ENCODE data around the gene ANO4.

ANO4 gene

DNA sequence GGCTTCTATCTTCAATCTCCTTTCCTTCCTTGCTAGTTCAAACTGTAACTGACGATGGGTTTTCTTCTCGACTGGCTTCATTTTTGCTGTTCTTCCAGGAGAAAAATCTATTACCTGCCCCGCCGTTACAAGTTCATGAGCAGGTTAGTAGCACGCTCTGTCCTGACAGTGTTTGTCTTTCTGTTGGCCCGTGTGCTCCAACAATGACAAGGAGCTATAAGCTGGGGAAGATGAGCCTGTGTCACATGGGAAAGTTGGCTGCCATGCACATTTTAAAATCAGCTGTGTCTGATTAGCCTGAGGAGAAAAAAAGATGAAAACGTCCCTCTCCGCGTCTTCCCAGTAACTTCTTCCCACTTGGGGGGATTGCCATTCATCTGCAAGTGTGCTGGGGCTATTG, 180.2 kb downstream of the ANO4 start:
- no peak overlapping the region for H3K27ac ChIP-seq
- no peak for TF ChIP-seq ZFX (IDR thresholded peaks at IDR 0.05)
- no peak for TF ChIP-seq CTCF (conservative IDR thresholded peaks at IDR 0.05)

DNA sequence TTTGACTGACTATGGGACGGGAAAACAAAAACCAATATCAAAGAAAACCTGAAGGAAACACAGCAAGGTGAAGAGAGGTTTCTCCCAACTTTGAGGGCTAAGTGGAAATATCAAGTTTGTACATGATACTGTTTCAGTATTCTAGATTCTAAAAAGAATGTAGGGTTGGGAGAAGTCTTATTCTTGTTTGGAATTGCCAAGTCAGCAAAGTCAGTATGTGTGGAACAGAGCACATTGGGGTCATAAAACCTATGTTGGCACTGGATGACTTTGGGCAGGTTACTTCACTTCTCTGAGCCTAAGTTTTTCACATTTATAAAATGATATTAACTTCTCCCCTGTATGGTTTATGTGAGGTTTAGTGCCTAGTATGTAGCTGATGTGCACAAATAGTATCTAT, 182.2 kb downstream of the ANO4 start:
- TF ChIP-seq CTCF (conservative IDR thresholded peaks at IDR 0.05): no peak
- TF ChIP-seq ZFX (IDR thresholded peaks at IDR 0.05): no peak
- H3K27ac ChIP-seq: no peak overlapping the region

- TF ChIP-seq CTCF (conservative IDR thresholded peaks at IDR 0.05): no peak
- no peak for TF ChIP-seq ZFX (IDR thresholded peaks at IDR 0.05)
- no peak overlapping the region for H3K27ac ChIP-seq
Measured at GRCh38 chr12:100980856-100981255, 186.3 kb downstream of the ANO4 start.

DNA sequence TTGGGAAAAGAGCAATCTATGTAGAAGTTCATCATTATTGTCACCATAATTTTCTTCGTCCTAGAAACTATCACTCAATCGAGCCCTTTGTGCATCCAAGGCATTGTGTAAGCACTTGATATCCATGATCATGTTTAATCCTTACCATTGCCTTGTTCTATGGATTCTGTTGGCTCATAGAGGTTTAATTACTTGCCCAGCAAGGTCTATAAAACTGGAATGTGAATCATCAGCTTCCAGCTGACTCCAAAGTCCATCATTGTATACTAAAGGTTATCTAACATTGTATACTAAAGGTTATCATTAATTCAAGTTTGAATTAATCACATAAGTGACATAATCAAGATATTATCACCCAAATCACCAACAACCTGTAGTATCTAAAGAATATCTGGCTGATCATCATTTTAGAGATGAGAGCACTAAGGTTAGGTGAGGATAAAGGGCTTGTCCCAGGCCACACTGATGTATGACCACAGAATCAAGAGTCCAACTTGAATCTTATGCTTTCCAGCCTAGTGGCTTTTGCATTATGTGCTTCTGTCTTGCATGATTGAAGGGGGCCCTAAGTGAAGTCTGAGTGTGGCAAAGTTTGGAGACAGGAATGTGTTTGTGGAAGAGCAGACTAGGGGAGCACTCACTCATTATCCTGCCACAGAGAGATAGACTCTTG, 188.1 kb downstream of the ANO4 start:
- no peak for TF ChIP-seq CTCF (conservative IDR thresholded peaks at IDR 0.05)
- TF ChIP-seq ZFX (IDR thresholded peaks at IDR 0.05): no peak
- no peak overlapping the region for H3K27ac ChIP-seq

DNA sequence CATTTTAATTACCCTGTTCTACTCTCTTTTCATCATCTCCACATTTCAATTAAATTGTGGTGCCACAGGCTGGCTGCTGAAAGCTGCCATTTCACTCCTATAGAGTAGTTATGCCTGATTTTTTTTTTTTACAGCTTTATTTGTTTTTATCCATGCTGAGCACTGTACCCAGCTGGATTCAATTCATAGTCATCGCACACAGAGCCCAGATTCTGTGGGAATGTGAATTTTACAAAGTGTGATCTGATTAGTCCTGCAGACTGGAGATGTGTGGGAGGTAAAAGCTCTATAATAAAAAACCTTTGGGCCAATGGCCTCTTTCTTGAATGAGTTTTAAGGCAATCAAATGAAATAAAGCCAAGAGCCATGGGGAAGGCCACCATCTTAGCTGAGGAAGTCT, 190.2 kb downstream of the ANO4 start:
- no peak overlapping the region for H3K27ac ChIP-seq
- TF ChIP-seq ZFX (IDR thresholded peaks at IDR 0.05) (no peak), CTCF (conservative IDR thresholded peaks at IDR 0.05) (no peak)

GRCh38 chr12:100986595-100987547, 192.3 kb downstream of the ANO4 start:
- TF ChIP-seq ZFX (IDR thresholded peaks at IDR 0.05): no peak
- TF ChIP-seq CTCF (conservative IDR thresholded peaks at IDR 0.05): no peak
- no peak overlapping the region for H3K27ac ChIP-seq
